DMS53 (cell line): Measurements from ENCODE around the gene PPP1R9B.

Experiments
- DNase-seq: peaks from one replicate; lab custom pipeline; 2025; lab: John Stamatoyannopoulos, UW

Gene PPP1R9B

GRCh38 chr17:50141026-50141744 lies 9.3 kb downstream of the PPP1R9B start:
- DNase-seq, result no peak

GRCh38 chr17:50139950-50140885 lies 10.3 kb downstream of the PPP1R9B start:
- DNase-seq, result peak; percentile 86

- DNase-seq, result no peak
Measured at GRCh38 chr17:50139185-50139783, 11.2 kb downstream of the PPP1R9B start.

DNA sequence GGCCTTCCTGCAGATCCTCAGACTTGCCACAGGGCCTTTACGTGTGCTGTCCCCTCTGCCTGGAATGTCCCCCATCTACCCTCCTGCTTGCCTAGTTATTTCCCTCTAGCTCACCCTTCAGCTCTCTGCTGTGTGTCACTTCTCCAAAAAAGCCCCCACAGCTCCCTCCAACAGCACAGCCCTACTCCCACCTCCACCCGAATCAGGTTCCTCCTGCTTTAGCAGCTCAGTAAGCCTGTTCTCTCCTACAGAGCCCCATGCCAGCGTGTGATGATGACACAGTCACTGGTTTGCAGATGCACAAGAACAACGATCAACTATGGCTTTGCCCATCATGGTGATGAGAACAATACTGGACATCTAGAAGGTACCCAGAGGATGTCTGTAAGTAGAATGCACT lies 13.4 kb downstream of the PPP1R9B start:
- no peak for DNase-seq

- DNase-seq, result no peak
Measured at GRCh38 chr17:50136096-50136687, 14.3 kb downstream of the PPP1R9B start.

GRCh38 chr17:50135316-50136095 lies 15.0 kb downstream of the PPP1R9B start:
- DNase-seq, result peak; percentile 25

DNA sequence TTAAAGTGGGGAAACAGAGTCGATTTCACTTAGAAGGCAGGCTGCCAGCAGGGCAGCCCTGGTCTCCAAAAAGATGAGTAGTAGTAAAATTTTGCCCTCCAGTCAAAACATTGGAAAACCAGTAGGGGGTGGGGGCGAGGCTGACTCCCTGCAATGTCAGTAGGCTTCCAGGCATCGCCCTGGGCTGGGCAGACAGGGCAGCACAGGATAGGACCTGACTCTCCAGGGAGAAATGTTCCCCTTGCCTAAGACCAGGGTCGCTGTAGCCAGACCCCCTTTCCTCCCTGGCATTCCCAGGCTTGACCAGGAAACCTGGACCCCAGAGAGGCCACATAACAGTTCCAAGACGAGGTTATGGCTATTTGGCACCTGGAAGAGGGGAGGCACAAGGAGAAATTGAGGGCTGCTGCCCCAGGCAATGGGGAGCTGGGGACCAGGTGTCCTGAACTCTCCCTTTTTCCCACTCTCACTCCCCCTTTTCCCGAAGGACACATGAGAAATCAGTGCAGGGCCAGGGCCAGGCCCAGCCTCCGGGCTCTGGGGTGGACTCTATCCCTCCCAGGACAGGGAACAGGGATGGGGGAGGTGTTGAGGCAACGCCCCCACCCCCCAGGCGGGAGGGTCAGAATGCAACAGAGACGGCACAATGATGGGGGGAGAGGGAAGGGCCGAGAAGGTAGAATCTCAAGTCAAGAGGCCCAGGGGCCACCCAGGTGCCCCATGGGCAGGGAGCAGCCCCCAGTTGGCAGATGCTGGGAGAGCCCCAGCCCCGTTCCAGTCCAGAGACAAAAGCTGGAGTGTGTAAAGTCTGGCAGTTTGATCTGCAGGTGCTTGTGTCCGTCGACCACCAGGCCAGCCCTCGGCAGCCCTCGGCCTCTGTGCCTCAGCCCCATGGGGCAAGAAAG lies 16.0 kb downstream of the PPP1R9B start:
- no peak for DNase-seq

GRCh38 chr17:50133769-50134099 lies 16.7 kb downstream of the PPP1R9B start:
- no peak for DNase-seq

- peak; percentile 51 for DNase-seq
Measured at GRCh38 chr17:50133028-50133768, 17.3 kb downstream of the PPP1R9B start.

- DNase-seq, result no peak
Measured at GRCh38 chr17:50132104-50132794, 18.2 kb downstream of the PPP1R9B start.

GRCh38 chr17:50130559-50131305 lies 19.7 kb downstream of the PPP1R9B start:
- DNase-seq, result peak; percentile 60

DNA sequence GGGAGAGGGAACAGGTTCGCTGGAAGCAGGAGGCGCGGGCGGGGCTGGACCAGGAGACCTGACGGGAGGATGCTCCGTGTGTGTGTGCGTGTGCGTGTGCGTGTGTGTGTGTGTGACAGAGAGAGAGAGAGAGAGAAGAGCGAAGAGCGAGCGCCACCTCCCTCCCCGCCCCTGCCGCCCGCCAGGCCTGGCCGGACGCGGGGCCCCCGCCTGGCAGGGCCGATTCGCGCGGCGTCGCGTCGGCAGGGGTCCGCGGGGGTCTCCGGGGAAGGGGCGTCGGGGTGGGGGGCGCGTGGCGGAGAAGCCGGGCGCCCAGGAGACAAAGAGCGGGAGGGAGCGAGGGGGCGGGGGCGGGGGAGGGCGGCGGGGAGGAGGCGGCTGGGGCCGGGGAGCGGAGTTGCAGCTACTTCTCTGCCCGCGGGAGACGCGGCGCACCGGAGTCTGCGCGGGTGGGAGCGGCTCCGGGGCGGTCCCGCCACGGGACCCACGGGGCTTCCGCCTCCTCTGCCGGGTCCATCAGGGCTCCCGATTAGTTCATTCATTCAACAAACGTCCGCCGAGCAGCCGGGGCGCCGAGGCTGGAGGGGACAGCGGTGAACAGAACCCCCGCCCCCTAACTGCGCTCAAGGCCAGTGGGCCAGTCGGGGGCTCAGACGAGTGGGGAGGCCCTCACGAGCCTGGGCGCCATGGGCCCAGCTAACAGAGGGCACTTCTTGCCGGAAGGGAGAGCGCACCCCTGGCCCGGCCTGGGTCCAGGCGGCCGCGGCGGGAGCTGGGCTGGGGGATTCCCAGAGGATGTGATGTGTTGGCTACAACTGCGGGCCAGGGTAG lies 20.5 kb downstream of the PPP1R9B start, which contains the start of gene SAMD14:
Gene SAMD14, minus strand, starts transcription at position 433 of the 831 bp plus-strand sequence. CDS start 5,201 bp downstream, outside the sequence.
- DNase-seq, result peak; percentile 77

DNA sequence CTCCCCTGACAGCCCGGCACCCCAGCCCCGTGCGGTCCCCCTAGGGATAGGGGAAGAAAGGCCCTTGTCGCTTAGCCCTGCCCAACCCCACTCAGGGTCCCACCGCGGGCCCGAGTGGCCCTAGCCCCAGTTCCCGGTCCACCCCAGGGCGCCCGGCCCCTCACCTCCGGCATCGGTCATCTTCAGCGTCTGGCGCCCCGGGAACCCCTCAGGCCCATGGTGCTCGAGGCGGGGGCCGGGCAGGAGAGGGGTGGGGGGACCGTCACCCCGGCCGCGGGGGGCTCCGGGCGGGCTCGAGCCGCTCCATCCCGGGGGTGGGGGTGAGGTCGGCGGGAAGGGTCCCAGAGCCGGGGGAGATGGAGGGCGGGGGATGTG lies 21.1 kb downstream of the PPP1R9B start:
- DNase-seq, result no peak

- peak; percentile 45 for DNase-seq
Measured at GRCh38 chr17:50128441-50129352, 21.8 kb downstream of the PPP1R9B start.

GRCh38 chr17:50127697-50128361 lies 22.6 kb downstream of the PPP1R9B start:
- DNase-seq, result peak; percentile 31
